B cell (primary cell): ENCODE data around the gene FRMD4A.

ENCODE experiments used
- EZH2 ChIP-seq: IDR thresholded peaks from 2 replicates; pipeline ENCODE4 v1.6.1; 2012; ENCODE audit warnings: borderline replicate concordance, low read depth, mild to moderate bottlenecking, moderate library complexity, low read length; ENCODE audit not compliant: insufficient read depth, poor library complexity, severe bottlenecking
- TF ChIP-seq, protein P1 (sequence below): fragments of 200-600 bp; IDR thresholded peaks from one replicate; pipeline ENCODE4 v1.8.0; 2022; ENCODE audit warnings: antibody characterized with exemption, mild to moderate bottlenecking

DNA sequence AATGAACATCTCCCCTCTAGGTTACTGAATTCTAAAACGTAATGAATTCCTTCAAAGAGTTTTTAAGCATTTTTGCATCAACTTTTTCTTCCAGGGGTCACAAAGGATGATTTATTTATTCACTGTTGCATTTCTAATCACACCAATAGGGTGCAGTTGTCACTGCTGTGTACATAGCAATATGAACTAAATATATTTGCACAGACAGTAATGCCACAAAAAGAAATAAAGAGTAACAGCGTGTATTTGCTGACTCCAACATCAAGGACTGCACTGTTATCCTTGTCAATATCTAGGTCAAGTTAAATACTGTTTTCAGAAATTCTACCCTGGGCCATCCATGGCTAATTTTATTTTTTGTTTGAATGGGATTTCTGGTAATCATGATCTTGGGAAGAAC, 138.0 kb downstream of the FRMD4A start:
- TF ChIP-seq, protein P1, sequence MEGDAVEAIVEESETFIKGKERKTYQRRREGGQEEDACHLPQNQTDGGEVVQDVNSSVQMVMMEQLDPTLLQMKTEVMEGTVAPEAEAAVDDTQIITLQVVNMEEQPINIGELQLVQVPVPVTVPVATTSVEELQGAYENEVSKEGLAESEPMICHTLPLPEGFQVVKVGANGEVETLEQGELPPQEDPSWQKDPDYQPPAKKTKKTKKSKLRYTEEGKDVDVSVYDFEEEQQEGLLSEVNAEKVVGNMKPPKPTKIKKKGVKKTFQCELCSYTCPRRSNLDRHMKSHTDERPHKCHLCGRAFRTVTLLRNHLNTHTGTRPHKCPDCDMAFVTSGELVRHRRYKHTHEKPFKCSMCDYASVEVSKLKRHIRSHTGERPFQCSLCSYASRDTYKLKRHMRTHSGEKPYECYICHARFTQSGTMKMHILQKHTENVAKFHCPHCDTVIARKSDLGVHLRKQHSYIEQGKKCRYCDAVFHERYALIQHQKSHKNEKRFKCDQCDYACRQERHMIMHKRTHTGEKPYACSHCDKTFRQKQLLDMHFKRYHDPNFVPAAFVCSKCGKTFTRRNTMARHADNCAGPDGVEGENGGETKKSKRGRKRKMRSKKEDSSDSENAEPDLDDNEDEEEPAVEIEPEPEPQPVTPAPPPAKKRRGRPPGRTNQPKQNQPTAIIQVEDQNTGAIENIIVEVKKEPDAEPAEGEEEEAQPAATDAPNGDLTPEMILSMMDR = no peak
- TF ChIP-seq EZH2 = no peak
